NCI-H226 (cell line): ENCODE measurements around the gene GGN.
"Not testable (repeated sequence)": the region's sequence is repeated elsewhere in the genome, so short reads cannot be mapped to it uniquely, and the experiment has no call there.

ENCODE experiments used
- DNase-seq: peaks from one replicate; pipeline ENCODE4 v3.0.0-alpha.2; 2015

GGN gene, protein sequence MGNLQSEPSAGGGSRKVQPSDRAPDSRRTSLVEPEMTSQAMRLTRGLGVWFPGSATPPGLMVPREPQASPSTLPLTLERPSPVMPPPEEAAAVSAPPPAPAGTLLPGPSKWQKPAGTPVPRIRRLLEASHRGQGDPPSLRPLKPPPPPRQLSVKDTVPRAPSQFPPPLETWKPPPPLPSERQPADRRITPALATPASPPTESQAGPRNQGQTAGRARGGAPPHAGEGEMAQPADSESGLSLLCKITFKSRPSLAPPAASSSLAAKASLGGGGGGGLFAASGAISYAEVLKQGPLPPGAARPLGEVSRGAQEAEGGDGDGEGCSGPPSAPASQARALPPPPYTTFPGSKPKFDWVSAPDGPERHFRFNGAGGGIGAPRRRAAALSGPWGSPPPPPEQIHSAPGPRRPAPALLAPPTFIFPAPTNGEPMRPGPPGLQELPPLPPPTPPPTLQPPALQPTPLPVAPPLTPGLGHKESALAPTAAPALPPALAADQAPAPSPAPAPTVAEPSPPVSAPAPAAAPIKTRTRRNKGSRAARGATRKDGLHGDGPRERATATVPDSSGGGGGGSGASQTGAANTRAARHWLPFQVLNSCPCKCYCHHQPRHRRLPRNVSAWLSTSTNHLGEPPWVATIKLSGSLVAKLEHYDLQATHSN

GRCh38 chr19:38387550-38388348 lies at the start of gene GGN:
Gene GGN (minus strand): TSS chr19:38388034. CDS start chr19:38387261, 773 bp downstream.
- DNase-seq: peak; percentile 80

DNA sequence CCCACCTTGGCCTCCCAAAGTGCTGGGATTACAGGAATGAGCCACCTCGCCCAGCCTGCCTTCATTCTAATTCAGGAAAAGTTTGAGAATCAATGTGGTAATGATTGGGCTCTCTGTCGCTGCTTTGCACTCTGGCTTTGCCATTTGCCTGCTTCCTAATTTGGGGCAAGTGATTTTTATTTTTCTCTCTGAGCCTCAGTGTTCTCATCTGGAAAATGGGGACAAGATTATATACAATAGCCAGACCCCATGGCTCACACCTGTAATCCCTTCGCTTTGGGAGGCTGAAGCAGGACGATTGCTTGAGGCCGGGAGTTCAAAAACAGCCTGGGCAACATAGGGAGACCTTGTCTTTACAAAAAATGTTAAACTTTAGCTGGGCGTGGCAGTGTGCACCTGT lies 49.5 kb upstream of the GGN start:
- no peak for DNase-seq

GRCh38 chr19:38434549-38435051 lies 46.8 kb upstream of the GGN start:
- DNase-seq: no peak

DNA sequence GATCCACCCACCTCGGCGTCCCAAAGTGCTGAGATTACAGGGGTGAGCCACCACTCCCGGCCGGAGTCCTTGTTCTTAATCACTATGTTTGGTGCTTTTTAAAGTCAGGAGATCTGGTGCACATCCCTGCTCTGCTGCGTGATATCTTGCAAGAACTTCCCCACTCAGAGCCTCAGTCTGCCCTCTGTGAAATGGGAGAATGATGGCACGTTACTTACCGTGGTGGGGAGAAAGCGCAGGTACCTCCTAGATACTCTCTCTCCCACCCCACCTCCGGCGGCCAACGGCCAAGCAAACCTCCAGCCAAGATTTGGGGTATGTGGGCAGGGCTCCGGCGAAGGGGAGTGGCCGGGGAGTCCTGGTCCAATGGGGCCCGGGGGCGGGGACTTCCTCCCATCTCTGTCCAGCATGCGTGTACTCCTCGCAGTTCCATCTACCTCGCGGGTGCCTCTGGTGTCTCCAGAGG lies 45.5 kb upstream of the GGN start, which contains the start of gene RYR1:
TSS of gene RYR1 (plus strand) at position 424 of the 466 bp plus-strand sequence. CDS start 139 bp downstream, outside the sequence.
- peak; percentile 56 for DNase-seq

GRCh38 chr19:38430931-38431330 lies 43.1 kb upstream of the GGN start:
- DNase-seq: no peak

DNA sequence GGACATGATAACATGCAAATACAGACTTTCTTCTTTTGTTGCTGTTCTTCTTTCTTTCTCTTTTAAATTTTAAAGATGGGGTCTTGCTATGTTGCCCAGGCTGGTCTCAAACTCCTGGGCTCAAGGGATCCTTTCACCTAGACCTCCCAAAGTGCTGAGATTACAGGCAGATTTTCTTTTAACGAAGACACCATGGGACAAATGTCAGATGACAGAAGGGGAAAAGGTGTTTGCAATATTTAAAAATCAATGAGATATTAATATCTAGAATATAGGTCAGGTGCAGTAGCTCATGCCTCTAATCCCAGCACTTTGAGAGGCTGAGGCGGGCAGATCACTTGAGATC lies 42.0 kb upstream of the GGN start:
- no peak for DNase-seq

DNA sequence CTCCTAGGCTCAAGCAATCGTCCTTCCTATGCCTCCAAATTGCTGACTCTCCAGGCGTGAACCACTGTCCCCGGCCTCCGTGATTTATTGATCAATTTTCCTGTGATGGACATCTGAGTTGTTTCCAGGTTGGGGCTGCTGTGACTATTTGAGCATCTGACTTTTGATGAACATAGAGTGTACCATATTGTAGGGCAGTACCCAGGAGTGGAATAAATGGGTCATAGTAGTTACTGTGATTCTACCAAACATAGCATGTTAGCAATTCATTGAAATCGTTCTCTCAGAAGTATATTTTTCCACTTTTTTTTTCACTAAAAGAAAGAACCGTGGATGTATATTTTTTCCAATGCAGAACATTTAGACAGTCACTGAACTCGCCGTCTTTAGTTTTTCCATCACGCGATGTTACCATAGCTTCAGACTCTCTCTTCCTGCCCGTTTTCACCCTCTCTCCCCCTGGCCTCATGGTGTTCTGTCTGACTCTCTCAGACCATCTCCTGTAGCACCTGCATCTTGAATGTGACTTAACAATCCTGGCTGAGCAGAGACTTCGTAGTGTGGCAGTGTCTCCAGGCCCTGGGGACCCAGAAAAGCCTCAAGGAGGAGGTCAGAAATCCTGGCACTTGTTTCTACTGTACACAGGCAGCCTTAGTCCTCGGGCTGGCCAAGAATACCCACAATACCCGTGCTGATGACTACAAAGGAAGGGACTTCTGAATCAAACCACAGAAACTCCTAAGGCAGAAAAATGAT lies 41.4 kb upstream of the GGN start:
- DNase-seq: no peak

GRCh38 chr19:38427035-38427677 lies 39.3 kb upstream of the GGN start:
- DNase-seq: not testable (repeated sequence)

DNA sequence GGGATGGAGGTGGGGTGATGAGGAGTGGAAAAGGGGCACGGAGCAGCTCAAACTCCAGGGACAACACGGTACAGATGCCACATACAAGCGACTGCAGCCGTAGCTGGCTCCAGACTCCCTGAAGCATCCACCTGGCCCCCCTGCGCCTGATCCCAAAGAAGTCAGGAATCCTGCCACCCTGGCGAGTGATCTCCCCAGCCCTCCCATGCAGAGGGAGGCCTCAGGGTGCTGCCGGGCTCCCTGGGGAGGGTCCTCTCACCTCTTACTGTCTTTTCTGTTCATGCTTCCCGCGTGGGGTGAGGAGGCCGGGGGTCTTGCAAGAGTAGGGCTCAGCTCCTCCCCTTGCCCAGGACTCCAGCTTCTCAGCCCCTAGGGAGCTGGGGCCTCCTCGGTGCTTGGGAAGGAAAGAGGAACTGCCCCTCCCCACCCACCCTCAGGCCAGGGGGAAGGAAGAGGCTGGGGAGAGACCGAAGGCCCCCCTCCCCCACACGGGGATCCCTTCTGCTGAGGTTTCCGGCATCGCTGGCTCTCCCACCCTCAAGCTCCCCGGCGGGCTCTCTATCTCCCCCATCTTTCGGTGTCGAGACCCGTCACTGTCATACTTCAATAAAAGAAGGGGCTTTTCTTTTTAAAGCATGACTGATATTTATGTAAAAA lies 38.1 kb upstream of the GGN start, which contains the start of gene RASGRP4:
TSS of gene RASGRP4 (minus strand) at position 410 of the 657 bp plus-strand sequence. CDS start at position 282, 128 bp downstream.
- no peak for DNase-seq

GRCh38 chr19:38425222-38425809 lies 37.5 kb upstream of the GGN start:
- no peak for DNase-seq

DNA sequence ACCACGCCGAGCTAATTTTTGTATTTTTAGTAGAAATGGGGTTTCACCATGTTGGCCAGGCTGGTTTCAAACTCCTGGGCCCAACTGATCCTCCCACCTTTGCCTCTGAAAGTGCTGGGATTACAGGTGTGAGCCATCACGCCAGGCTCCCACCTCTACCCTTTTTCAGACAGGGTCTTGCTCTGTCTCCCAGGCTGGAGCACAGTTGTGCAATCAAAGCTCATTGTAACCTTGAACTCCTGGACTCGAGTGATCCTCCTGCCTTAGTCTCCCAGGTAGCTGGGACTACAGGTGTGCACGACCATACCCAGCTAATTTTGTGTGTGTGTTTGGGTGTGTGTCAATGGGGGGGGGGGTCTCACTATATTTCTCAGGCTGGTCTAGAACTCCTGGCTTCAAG lies 36.4 kb upstream of the GGN start:
- DNase-seq: no peak

- no peak for DNase-seq
Measured at GRCh38 chr19:38422438-38422837, 34.6 kb upstream of the GGN start.

- no peak for DNase-seq
Measured at GRCh38 chr19:38421856-38422255, 34.0 kb upstream of the GGN start.

DNA sequence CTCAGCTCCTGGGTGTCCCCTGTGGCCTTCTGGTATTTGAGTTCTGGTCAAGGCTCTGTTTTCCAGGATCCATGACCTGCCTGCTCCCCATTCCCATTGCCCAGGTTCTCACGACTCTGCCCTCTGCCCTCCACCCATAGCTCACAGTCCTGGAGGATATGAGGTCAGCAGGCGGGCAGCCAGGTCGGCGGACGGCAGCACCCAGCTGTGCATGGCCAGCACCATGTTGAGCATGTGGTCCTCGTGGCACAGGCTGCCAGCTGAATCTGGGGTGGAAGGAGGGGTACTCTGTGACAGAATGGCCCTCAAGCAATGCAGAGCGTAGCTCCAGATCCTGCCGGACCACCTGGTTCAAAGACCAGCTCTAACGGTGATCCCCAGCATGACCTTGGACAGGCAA lies 33.1 kb upstream of the GGN start:
- no peak for DNase-seq

- peak; percentile 63 for DNase-seq
Measured at GRCh38 chr19:38417544-38418506, 30.0 kb upstream of the GGN start.

GRCh38 chr19:38417146-38417543 lies 29.3 kb upstream of the GGN start:
- DNase-seq: no peak

DNA sequence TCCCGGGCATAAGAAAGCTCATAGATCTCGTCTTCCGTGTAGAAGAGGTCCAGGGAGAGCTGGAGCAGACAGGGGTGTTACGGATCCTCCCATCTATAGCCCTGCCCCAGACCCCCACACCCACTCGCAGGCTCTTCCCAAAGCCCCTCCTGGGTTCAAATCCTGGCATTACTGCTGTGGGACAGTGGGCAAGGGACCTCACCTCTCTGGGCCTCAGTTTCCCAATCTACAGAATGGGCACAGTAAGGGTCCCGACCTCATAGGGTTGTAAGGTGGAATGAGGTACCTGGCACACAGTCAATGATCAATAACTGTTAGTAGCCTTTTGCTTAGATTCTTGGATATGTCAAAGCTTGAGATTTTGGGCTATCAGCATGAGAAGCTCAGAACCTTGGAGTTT lies 25.6 kb upstream of the GGN start:
- no peak for DNase-seq

- no peak for DNase-seq
Measured at GRCh38 chr19:38412961-38413360, 25.1 kb upstream of the GGN start.

- no peak for DNase-seq
Measured at GRCh38 chr19:38412491-38412890, 24.7 kb upstream of the GGN start.

GRCh38 chr19:38411898-38412297 lies 24.1 kb upstream of the GGN start:
- not testable (repeated sequence) for DNase-seq
